ENCODE data around the gene USP15. TPM values are rescaled to one million over a fixed set of nuclear protein-coding genes. Genes with fewer than 3 reads are reported as not detected.

USP15 gene
- total RNA-seq, 4 donors from 2014 or later, result 74.6 to 168 (median 108) TPM

DNA sequence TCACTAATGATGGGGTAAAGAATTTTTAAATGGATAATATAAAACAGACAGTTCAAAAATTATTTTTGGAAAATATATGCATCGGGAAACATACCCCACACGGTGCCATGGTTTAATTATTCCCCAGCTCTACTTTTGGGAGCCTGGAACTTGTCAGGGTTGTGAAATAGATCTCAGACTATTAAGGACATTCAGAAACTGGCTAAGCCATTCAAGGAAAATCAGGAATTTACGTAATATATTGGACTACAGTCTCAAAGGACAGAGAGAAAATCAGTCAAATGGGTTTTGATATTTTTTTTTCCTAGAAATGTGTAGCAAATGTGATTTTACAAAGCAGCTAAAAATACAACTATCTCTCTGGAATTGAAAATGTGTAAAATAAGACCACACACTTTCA is 148.9 kb downstream of the USP15 start:
- no peaks in the 10 kb centered on the region for H3K9me3 ChIP-seq
- no peaks in the 10 kb centered on the region for H3K27me3 ChIP-seq
- no peaks in the 10 kb centered on the region for H3K4me1 ChIP-seq
- TF ChIP-seq POLR2A (IDR thresholded peaks at IDR 0.05) (no peak), CTCF (IDR thresholded peaks at IDR 0.05) (no peak)
- no peak overlapping the region for H3K27ac ChIP-seq
- no peak overlapping the region for H3K4me3 ChIP-seq
- peaks cover 0 to 3% (median 0%) of the 10 kb centered on the region in 3 donors for H3K36me3 ChIP-seq
- no peak for DNase-seq

GRCh38 chr12:62414180-62414579 is 154.0 kb downstream of the USP15 start:
- Histone ChIP-seq H3K27me3 (no peaks in the 10 kb centered on the region), H3K9me3 (no peaks in the 10 kb centered on the region), H3K36me3 (no peaks in the 10 kb centered on the region), H3K27ac (no peak overlapping the region), H3K4me1 (no peaks in the 10 kb centered on the region), H3K4me3 (no peak overlapping the region)
- TF ChIP-seq CTCF (IDR thresholded peaks at IDR 0.05) (no peak), POLR2A (IDR thresholded peaks at IDR 0.05) (no peak)
- DNase-seq, result no peak

GRCh38 chr12:62426089-62426488 is 165.9 kb downstream of the USP15 start:
- Histone ChIP-seq H3K27ac (no peak overlapping the region), H3K4me1 (no peaks in the 10 kb centered on the region), H3K36me3 (no peaks in the 10 kb centered on the region), H3K27me3 (no peaks in the 10 kb centered on the region), H3K4me3 (no peak overlapping the region), H3K9me3 (peaks cover 0 to 7% (median 0%) of the 10 kb centered on the region in 4 donors)
- DNase-seq, result no peak
- no peak for TF ChIP-seq CTCF (IDR thresholded peaks at IDR 0.05)
- no peak for TF ChIP-seq POLR2A (IDR thresholded peaks at IDR 0.05)

DNA sequence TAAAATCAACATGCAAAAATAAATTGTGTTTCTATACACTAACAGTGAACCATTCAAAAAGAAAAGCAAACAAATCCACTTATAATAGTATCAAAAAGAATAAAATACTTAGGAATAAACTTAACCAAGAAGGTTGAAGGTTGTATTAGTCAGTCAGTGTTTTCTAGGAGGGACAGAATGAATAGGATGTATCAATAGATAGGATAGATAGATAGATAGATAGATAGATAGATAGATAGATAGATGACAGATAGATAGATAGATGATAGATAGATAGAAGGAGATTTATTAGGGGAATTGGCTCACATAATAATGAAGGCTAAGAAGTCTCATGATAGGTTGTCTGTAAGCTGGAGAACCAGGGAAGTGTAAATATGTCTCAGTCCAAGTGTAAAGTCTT is 169.3 kb downstream of the USP15 start:
- H3K27ac ChIP-seq, result no peak overlapping the region
- no peak overlapping the region for H3K4me3 ChIP-seq
- peaks cover 0 to under 1% (median 0%) of the 10 kb centered on the region in 4 donors for H3K4me1 ChIP-seq
- H3K9me3 ChIP-seq, result peaks cover 0 to 7% (median 0%) of the 10 kb centered on the region in 4 donors
- no peak for DNase-seq
- H3K36me3 ChIP-seq, result no peaks in the 10 kb centered on the region
- H3K27me3 ChIP-seq, result no peaks in the 10 kb centered on the region
- TF ChIP-seq CTCF (IDR thresholded peaks at IDR 0.05) (no peak), POLR2A (IDR thresholded peaks at IDR 0.05) (no peak)

DNA sequence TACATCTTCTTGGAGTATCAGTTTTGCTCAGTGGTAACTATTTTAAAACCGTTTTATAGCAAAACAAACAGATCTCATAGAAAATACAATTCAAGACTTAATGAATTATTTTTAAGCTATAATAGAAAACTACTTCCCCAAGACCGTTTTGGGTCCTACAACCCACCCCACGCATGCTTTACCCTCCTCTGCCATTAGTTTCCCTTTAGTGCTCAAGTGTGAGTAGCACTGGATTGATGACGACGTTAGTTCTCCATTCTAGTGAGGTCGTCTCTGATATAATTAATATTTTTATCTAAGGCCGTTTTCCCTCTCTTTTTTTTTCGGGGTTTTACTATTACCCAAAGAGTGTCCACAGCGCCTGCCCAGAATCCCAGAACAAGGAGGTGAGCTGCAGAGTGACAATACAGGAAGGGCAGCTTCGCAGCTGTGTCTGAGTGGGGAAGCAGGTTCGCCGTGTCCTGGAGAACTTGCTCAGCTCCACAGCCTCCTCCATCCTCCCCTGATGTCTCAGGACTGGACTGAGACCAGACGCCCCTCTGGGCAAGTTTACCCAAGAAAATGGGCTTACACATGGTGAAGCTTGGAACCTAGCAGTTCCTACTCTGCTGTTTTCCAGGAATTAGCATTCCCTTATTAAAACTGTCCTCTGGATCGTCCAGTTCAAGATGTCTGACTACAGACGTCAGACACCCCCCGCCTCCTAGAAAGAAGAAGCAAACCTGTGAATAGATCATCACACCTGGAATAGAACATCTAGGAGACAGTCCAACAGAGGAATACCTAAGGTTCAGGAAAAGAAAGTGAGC is 174.5 kb downstream of the USP15 start:
- TF ChIP-seq CTCF (IDR thresholded peaks at IDR 0.05) (no peak), POLR2A (IDR thresholded peaks at IDR 0.05) (no peak)
- no peak for DNase-seq
- Histone ChIP-seq H3K36me3 (no peaks in the 10 kb centered on the region), H3K9me3 (no peaks in the 10 kb centered on the region), H3K4me1 (peaks cover 0 to 14% (median 0%) of the 10 kb centered on the region in 4 donors), H3K4me3 (peak overlapping the region; percentile 14 to 51 (median 44)), H3K27ac (no peak overlapping the region), H3K27me3 (no peaks in the 10 kb centered on the region)

Measured in Peyer's patch (tissue), 4 donors.